HG03135 (cell line): ENCODE results near the gene MAML2.

Experiments
- ATAC-seq: cut with Tn5 transposase; IDR thresholded peaks from one replicate; pipeline ENCODE4 v1.9.1; 2021; ENCODE audit warnings: mild to moderate bottlenecking, moderate library complexity; ENCODE audit not compliant: unreplicated experiment

Gene MAML2

DNA sequence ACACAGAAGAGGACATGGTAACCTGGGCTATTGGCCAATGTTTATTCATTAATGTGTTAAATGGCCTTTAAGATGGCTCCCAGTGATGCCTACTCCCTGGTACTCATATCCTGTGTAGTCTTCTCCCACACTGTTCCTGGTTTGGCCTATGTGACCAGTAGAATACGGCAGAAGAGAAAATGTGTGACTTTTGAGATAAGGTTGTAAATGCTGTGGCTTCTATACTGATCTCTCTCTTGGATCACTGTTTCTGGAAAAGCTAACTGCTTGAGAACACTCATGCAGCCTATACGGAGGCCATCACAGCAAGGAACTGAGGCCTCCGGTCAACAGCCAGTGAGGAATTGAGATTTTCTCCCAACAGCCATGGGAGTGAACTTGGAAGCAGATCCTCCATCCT lies 24.1 kb downstream of the MAML2 start:
- ATAC-seq: no peak

DNA sequence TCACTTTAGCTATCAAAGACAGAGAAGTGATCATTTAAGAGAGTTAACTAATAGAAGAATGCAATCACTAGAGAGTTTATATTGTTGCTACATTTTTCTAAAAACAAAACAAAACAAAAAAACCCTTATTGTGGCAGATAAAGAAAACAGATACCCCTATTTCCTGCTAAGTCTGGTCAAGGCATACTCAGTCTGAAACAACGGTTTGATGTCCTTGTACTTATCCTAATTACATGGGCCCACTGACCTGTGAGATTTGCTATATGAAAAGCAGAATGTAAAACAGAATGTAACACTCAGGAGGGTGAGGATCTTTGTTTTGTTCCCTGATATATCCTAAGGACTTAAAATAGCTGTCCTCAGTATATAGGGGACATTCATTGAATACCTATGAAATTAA lies 24.6 kb downstream of the MAML2 start:
- ATAC-seq: no peak

DNA sequence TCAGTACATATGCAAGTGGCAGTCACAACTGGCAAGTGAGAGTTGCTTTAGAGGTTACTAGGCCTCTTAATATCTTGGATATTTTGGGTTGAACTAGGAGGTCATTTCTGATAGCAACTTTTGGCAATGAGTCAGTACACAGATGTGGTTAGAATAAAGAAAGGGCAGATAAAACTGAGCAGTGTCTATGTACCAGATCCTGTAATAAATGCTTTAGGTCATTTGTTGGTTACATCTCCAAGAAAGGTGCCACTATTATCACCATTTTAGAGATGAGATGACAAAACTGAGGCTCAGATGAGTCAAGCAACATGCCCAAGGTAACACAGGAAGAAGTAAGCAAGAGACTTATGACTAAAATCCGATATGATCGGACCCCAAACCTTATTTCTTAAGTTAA lies 25.0 kb downstream of the MAML2 start:
- ATAC-seq: no peak

DNA sequence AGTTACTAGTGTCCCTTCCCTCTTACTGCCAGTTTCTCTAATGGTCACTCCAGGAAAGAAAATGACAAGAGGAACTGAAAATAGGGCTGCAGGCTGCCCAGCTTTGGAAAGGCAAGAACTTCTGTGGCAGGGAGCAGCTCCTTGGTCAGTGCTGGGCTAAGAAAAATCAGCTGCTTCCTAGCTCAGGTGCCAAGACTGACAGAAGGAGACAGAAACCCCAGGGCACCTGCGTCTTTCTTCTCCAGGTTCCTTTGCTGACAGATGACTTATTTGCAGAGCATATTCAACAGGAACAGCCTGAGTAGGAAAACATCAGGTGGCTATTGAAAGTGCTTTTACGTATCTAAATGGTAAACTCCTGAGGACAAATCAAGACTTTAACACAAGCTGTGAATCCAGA lies 25.4 kb downstream of the MAML2 start:
- no peak for ATAC-seq

DNA sequence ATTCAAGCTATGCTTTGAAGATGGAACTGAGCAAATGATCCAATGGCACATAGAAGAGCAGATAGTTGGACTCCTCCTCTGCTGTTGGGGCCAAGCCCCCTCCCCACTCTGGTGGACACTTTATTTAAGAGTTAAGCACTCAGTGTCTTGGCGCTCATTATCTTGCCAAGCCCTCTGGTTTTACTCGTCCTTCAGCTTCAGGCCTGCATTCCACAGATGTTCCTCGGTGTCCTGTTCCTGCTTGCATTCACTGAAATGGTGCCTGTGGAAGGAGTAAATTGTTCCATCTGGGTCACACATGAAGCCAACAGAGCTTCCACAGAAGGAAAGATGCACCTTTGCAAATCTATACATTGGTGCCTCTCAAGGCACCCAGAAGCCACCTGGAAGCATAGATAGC lies 26.1 kb downstream of the MAML2 start:
- ATAC-seq: no peak

DNA sequence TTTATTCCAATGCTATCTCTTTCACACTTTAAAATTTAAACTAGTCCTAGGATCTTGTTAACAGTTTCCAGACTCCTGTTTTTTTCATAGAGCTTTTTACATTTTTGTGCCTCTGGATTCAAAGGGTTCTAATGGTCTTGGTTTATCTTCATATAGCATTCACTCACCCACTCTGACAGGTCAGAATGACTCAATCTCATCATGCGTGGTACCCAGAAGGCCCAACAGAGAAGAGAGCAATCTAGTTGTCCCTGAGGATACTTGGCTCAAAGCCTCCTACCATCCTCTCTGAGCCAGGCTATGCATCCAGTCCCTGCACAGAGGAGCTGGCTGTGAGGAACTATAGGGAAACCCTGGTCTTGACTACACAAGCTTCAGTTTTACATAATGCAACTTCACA lies 27.5 kb downstream of the MAML2 start:
- no peak for ATAC-seq

DNA sequence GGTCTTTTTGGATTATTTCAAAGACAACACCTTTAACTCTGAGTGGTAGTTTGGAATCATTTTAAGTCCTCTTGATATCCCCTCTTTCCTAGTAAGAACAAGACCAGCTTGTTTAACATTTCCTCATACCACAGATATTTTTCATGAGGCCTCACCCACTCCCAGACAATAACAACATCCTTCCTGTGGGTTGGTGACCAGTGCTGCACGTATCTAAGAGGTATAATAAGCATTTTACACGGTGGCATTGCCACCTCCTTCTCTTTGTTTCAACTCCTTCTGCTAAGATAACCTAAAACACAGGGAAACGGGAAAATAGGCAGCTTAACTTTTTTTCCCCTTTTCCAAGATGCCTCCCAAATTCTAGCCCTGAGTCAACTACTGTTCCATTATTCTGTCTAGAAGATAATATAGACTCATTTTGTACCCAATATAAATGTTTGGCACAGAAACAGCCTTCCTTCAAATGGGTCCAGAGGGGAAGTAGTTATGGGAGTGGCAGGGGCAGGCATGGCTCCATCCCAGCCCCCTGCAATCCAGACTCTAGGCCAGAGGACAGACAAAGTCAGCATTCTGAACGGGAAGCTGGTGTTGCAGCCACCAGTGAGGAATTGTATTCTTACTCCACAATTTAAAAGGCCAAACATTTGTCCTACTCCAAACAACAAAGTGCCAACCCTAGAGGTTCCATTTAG lies 28.5 kb downstream of the MAML2 start:
- ATAC-seq: no peak

DNA sequence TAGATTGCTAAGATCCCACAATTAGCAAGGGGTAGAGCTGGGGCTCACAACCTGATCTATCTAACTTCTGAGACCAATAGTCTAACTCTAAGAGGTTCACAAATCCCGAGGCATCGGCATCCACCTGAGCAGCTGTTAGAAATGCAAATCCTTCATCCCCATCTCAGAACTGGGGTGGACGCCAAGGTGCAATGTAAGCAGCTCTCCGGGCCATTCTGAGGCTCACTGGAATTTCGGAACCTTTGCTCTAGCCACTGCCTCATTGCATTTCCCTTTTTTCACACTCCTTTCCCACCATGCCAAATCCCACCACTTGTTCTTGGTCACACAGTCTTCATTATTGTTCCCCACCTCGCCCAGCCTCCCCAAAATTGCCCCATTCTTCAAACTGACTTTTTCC lies 29.8 kb downstream of the MAML2 start:
- ATAC-seq: no peak

DNA sequence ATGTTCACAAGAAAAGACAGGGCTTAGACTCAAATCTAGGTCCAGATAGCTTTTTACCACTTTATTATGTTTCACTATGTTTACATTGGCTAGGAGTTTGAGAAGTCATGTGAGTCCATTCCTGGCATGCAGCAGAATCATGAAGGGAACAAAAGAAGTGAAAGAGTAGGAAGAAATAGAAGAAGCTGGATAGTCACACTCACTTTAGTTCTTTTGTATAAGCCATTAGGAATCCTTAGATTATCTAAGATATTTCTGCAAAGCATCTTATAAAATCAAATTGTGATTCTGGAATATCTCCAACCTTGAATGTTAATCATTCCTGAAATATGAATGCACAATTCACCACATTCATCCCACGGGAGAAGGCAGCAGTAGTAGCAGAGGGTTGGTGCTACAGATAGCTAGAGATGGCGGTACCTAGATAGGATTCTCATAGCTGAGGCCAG lies 31.9 kb downstream of the MAML2 start:
- ATAC-seq: no peak

DNA sequence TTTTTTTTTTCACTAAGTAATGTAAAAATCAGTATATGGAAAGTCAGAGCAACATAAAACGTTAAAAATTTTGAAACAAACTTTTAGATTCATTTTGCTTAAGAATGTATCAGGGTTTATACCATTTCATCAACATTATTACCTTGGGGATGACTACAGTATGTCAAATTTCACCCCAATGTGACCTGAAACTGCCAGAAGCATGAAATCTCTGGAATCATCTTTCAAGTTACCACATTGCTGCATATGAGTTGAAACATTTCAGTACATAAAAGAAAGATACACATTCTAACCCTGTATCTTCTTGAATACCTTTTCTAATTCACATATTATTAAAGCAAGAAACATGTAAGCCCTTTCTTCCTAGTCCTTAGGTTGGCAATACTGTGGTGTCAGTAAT lies 32.8 kb downstream of the MAML2 start:
- no peak for ATAC-seq

DNA sequence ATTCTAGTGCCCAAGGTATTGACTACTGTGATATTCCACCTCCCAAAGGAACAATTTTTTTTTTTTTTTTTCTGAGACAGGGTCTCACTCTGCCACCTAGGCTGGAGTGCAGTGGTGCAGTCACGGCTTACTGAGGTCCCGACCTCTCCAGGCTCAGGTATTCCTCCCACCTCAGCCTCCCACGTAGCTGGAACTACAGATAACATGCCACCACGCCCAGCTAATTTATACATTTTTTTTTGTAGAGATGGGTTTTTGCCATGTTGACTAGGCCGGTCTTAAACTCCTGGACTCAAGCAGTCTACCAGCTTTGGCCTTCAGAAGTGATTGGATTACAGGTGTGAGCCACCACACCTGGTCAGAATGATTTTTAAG lies 33.4 kb downstream of the MAML2 start:
- no peak for ATAC-seq

DNA sequence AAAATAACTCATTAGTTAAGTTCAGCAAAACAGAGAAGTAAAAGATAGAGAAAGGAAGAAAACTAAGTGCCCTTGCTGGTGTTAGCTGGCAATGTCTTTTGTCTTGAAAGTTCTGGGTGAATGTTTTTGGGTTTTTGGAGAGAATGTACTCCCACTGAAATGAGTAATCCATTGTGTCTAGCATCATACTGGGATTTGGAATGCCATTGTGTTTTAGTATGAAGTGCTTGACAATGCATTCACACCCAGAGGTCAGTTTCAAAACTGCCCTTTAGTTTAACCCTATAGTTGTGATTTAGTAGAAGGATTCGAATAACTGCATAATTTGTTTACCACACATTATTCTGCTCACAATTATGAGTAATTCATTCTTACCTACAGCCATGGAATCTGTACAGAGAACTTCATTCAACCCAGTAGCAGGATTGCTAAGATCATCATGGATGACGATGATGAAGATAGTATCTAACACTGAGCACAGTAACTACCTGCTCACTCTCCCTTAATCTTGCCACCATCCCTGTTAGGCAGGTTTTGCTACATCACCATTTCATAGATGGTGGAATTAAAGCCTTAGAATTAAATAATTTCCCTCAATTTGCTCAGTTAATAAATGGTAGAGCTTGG lies 33.9 kb downstream of the MAML2 start:
- ATAC-seq: no peak

DNA sequence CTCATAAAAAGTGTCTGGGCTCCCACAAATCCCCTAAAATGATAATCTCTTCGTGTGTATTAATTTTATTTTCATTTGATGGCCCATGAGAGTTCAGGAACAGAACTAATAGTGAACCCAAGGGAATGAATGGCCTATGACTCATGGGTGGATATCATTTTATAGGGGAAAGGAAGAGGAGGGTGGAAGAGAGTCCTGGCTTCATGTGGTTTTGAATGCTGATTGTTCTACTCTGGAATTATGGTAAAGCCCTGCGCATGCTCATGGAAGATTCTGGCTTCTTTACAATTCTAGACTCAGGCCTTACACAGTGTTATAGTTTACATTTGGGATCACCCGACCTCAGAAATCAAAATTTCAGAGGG lies 35.2 kb downstream of the MAML2 start:
- ATAC-seq: no peak

DNA sequence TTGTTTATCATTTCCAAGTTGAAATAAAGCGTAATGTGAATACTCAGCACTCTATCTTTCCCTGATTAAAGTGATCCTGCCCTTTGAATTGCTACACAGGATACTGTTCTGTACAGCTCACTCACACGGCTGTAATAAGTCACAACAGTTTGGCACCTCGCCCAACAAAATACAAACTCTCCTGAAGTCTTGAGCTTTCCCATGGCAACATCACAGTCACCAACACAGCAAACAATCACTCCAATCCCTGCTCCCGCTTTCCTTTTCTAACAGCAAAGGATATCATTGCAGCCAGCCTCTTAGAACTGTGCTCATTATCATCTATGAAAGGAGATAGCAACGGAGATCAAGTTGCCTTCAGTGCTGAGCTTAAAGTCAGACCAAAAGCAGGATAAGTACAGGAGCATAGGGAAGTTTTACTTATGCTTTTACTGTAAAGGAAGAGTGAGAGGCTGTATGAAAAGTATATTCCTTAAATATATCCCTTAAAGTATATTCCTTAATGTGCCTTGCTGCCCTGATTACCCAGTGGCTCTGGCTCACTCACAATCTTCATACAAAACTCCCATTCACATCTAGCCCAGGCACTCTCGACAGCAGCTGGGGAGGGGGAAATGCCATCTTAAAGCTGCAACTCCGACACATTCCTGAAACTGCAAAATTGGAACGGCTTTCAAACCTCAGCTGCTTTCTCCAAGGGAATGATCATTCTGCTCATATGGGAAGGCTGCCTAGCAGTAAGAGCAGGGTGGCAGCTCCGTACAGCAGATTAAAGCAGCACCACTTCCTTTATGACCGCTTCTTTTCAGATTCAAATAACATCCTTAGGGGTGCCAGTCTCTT lies 35.8 kb downstream of the MAML2 start:
- ATAC-seq: no peak

DNA sequence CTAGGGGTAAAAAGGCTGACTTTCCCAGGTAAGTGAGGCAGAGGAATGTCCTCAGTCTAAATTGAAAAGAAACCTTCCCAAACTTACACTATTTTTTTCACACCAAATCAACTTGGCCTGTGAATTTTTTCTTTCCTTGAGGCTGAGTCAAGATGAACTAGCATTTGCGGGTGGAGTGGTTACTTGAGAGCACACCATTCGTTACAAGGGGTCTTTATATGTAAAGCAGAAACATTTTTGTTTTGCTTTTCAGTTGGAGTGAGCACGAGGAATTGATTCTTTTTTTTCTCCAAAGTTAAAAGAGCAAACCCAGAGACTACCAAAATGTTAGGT lies 36.4 kb downstream of the MAML2 start:
- no peak for ATAC-seq

DNA sequence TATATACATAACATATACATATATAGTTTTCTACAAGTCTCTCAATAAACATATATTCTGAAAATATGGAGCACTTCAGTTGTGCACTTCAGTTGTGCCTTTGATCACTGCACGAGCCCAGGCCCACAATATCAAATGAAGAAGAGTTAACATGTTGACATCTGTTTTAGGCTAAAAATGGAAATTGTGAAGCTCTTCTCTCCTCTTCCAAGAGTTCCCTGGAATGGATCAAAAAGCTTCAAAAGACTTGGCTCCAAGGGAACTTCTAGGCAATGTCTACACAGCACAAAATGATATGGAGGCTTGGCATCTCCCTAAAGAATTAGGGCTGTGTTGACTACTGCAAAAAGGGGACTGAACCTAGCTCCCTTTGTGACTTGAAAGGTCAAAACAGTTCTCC lies 36.9 kb downstream of the MAML2 start:
- no peak for ATAC-seq

DNA sequence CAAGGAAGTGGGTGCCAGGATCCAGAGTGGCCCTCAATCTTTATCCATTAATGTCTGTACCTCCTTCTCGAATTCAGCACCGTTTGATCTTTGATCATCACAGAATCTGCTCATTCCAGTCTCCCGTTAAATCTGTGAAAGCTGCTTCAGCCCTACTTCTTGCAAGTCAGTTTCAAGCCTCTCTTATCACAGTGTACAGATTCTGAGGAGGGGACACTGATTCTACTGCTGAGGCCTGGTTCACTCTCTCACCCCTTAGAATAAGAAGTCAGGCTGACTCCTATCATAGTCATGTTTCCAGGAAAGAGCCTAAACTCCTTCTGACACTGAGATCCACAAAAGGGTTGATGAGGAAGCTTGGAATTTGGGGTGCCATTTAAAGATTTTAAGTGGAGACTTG lies 39.0 kb downstream of the MAML2 start:
- no peak for ATAC-seq

DNA sequence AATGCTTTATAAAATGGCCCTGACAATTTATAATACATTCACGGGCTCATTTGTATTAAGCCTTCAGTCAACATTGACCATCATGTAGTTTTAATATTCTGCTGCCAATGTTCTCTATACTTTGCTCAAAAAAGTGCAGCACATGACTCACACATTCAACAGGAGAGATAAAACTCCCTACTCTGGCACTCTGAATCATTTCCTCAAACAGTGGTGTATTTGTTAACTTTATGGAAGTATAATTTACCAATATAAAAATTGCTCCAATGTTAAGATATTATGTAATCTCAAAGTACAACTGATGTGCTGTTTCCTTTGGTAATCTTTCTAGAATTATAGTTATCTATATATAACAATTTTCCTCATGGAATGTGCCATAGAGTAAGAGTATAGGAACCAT lies 39.9 kb downstream of the MAML2 start:
- no peak for ATAC-seq

DNA sequence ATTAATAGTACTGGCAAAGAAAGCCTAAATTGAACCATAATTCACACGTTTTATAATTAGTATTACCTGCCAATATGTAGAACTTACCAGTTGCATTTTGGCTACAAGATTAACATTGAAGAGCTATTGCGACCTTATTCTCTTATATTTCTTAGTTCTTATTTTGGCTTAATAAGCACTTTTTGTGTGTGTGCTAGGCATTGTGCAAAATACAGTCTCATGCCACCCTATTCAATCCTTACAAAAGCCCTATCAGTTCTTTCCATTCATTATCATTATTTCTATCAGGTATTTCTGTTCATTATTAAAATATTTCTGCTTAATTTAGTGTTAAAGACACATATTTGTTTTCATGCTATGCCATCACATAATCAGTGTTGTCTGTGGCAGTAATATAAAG lies 41.2 kb downstream of the MAML2 start:
- no peak for ATAC-seq

DNA sequence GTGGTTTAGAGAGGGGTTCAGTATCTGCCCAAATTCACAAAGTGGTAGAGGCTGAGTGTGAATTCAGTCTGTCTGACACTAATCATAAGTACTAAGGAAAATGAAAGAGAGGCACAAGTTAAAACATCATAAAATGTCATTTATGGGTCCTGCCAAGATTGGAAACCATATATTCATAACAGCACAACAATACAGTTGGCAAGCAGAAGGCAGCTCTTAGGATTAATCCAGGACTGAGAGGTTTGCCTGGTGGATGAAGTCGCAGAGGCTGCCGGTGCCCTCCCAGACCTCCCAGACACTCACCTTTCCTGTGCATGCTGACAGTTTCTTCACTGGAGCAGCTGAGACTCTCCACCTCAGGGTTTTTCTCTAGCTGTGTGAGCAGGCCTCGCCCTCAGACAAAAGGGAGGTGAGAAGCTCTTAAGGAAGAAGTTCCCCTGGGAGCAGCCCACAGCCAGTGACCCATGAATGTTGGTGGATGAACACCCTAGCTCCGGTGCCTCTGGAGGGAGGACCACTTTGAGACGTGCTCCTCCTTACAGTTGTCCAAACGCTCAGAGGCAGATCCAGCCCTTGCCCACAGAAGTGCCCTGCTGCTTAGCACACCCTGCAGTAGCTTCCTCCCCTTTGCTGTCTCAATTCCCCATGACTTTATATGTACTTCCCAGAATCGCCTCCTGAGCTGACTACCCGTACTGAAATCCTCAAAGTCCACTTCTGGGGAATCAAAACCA lies 43.7 kb downstream of the MAML2 start:
- ATAC-seq: no peak

DNA sequence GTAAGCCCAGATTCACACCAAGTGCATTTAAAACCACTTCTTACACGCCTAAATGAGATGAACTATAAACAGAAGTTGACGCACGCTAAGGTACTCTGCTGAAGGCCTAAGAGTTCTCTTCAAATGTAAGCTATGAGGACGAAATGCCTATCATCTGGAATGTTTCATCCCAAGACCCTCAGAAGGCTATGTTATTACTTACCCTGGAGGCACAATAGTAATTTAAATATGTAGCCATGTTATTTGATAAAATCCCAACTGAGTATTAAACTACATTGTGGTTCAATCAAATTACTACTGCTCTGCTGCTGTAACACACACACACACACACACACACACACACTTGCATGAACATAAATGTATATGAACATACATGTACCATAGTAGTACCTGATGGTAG lies 47.6 kb downstream of the MAML2 start:
- ATAC-seq: no peak

DNA sequence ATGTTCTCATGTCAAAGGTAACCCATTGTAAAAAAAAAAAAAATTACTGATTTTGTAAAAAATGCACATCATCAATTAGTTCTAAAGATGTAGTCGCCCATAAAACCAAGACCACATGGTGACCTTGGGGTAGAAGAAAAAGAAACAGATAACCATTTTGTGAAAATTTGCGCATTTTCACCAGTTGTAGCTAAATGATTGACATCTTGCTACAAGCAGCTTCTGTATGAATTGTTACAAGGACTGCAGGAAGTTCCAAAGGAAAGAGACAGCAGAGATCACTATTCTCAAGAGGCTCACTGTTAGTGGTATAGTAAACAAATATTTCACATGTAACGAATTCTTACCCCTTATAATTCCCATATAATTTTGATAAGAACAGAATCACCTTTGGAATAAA lies 48.7 kb downstream of the MAML2 start:
- no peak for ATAC-seq
